Tibial artery (tissue), 4 donors: Measurements from ENCODE around the gene CES2.
"Not testable (repeated sequence)": the region's sequence is repeated elsewhere in the genome, so short reads cannot be mapped to it uniquely, and the experiment has no call there.

Experiments used
- DNase-seq, 2 donors: peaks; one replicate each; pipeline ENCODE4 v3.0.0-alpha.2; 2019
- H3K27ac ChIP-seq, 2 donors: fragments of 200-600 bp; sonication (generic) in 1 of 2; 1 replicate in 1 of 2; 2 replicates in 1 of 2; pipeline ENCODE4 v1.5.1; 2018 to 2019; ENCODE audit warnings: mild to moderate bottlenecking in 1 of 2
- H3K27me3 ChIP-seq, 2 donors: fragments of 200-600 bp; sonication (generic) in 1 of 2; one replicate each; pipeline versions ENCODE4 v1.5.1 to v1.6.0; 2016 to 2019
- H3K36me3 ChIP-seq, 3 donors: fragments of 200-600 bp; sonication (generic) in 2 of 3; one replicate each; pipeline ENCODE4 v1.5.1; 2016 to 2019; ENCODE audit warnings: mild to moderate bottlenecking in 2 of 3
- H3K4me1 ChIP-seq, 4 donors: fragments of 200-600 bp; sonication (generic) in 2 of 4; 1 replicate in 3 of 4; 2 replicates in 1 of 4; pipeline ENCODE4 v1.5.1; 2016 to 2019
- H3K4me3 ChIP-seq, 2 donors: fragments of 200-600 bp; sonication (generic) in 1 of 2; 1 replicate in 1 of 2; 2 replicates in 1 of 2; pipeline ENCODE4 v1.5.1; 2018 to 2019; ENCODE audit warnings: mild to moderate bottlenecking in 2 of 2
- H3K9me3 ChIP-seq, 3 donors: fragments of 200-600 bp; sonication (generic) in 1 of 3; one replicate each; pipeline ENCODE4 v1.5.1; 2016 to 2019
- CTCF ChIP-seq, 2 experiments: fragments of 200-600 bp in 1 of 2; fragments of 450-650 bp in 1 of 2; IDR thresholded peaks; one replicate each; pipeline ENCODE4 v1.5.1; 2017 to 2019; ENCODE audit warnings: antibody characterized with exemption in 2 of 2, mild to moderate bottlenecking in 1 of 2, moderate library complexity in 1 of 2
- intact Hi-C: fragments of 100-400 bp; cut with DNase I; formaldehyde crosslinking; loops from one replicate; pipeline ENCODE4 v1.15.0; 2023; ENCODE audit warnings: low total_unique reads

Gene CES2

GRCh38 chr16:66984892-66985311 lies 49.6 kb downstream of the CES2 start:
- no peak for DNase-seq
- TF ChIP-seq CTCF (IDR thresholded peaks at IDR 0.05): no peak
- Histone ChIP-seq H3K27me3 (peaks cover 0 to 2% of the 10 kb centered on the region in 2 donors), H3K27ac (no peak overlapping the region), H3K4me3 (no peak overlapping the region), H3K9me3 (no peaks in the 10 kb centered on the region), H3K4me1 (no peaks in the 10 kb centered on the region), H3K36me3 (no peaks in the 10 kb centered on the region)
- intact Hi-C loops: no loop called here

- TF ChIP-seq CTCF (IDR thresholded peaks at IDR 0.05): no peak
- Histone ChIP-seq H3K27ac (no peak overlapping the region), H3K36me3 (no peaks in the 10 kb centered on the region), H3K4me3 (no peak overlapping the region), H3K9me3 (no peaks in the 10 kb centered on the region), H3K4me1 (no peaks in the 10 kb centered on the region), H3K27me3 (peaks cover 0 to 2% of the 10 kb centered on the region in 2 donors)
- intact Hi-C loops: no loop called here
- no peak for DNase-seq
These were observed 51.2 kb downstream of the CES2 start for GRCh38 chr16:66986559-66986958.

GRCh38 chr16:66988197-66988788 lies 53.0 kb downstream of the CES2 start, which contains the start of gene CES4A:
TSS of gene CES4A (plus strand) at chr16:66988589. CDS start at chr16:66988773, 184 bp downstream.
- no peak for DNase-seq
- Histone ChIP-seq H3K9me3 (no peaks in the 10 kb centered on the region), H3K4me3 (no peak within 1 kb of the TSS), H3K27ac (no peak within 1 kb of the TSS), H3K4me1 (no peaks in the 10 kb centered on the region), H3K36me3 (no peaks in the 10 kb centered on the region), H3K27me3 (peaks cover 0 to 2% of the 10 kb centered on the region in 2 donors)
- TF ChIP-seq CTCF (IDR thresholded peaks at IDR 0.05): no peak
- intact Hi-C loops: no loop called here

GRCh38 chr16:66991545-66992077 lies 56.3 kb downstream of the CES2 start:
- no peak overlapping the region for H3K27ac ChIP-seq
- intact Hi-C loops: no loop called here
- H3K27me3 ChIP-seq: no peaks in the 10 kb centered on the region
- peaks cover 0 to 9% (median 7%) of the 10 kb centered on the region in 4 donors for H3K4me1 ChIP-seq
- H3K4me3 ChIP-seq: no peak overlapping the region
- no peaks in the 10 kb centered on the region for H3K36me3 ChIP-seq
- DNase-seq: no peak
- H3K9me3 ChIP-seq: no peaks in the 10 kb centered on the region
- no peak for TF ChIP-seq CTCF (IDR thresholded peaks at IDR 0.05)

GRCh38 chr16:66993558-66993957 lies 58.2 kb downstream of the CES2 start:
- H3K36me3 ChIP-seq, H3K27ac ChIP-seq, intact Hi-C loops, H3K9me3 ChIP-seq, H3K27me3 ChIP-seq, H3K4me3 ChIP-seq: not testable (repeated sequence)
- DNase-seq: peak in 1 of 2 donors; percentile 13
- H3K4me1 ChIP-seq: peaks cover 0 to 20% (median 17%) of the 10 kb centered on the region in 4 donors
